Common myeloid progenitor, CD34-positive (primary cell): Measurements from ENCODE around the gene CBX2.
A peak's percentile ranks its signal among the peaks of the same experiment; 100 is the strongest.
"Not testable (repeated sequence)": the region's sequence is repeated elsewhere in the genome, so short reads cannot be mapped to it uniquely, and the experiment has no call there.

Source experiments
- CTCF ChIA-PET: fragments of 350-600 bp; sonication (Branson Sonifier 250); formaldehyde crosslinking; loops from one replicate; lab custom pipeline; 2021; ENCODE audit warnings: antibody characterized with exemption; lab: Charles Lee
- POLR2A ChIA-PET: fragments of 350-600 bp; sonication (Branson Sonifier 250); formaldehyde crosslinking; loops from one replicate; lab custom pipeline; 2021; ENCODE audit warnings: antibody characterized with exemption; lab: Charles Lee
- DNase-seq, 3 donors: peaks; one replicate each; pipeline versions ENCODE4 v3.0.0 to v3.0.0-alpha.2; 2013
- H3K27ac ChIP-seq, 2 experiments: 1 replicate in 1 of 2; 2 replicates in 1 of 2; pipeline ENCODE4 v1.7.0; 2013; ENCODE audit warnings: inconsistent platforms in 2 of 2, low read length in 2 of 2, mild to moderate bottlenecking in 2 of 2, low read depth in 1 of 2, moderate library complexity in 1 of 2; ENCODE audit not compliant: severe bottlenecking in 2 of 2, insufficient read depth in 1 of 2, poor library complexity in 1 of 2
- H3K27me3 ChIP-seq, 5 experiments: replicated peaks in 2 of 5; 1 replicate in 3 of 5; 2 replicates in 2 of 5; pipeline versions ENCODE4 v1.6.1 to v1.7.0; 2013; ENCODE audit warnings: low read length in 4 of 5, mild to moderate bottlenecking in 2 of 5, moderate library complexity in 2 of 5, inconsistent platforms in 1 of 5; ENCODE audit not compliant: insufficient read depth in 5 of 5, control insufficient read depth in 4 of 5
- H3K36me3 ChIP-seq, 4 experiments: 1 replicate in 2 of 4; 2 replicates in 2 of 4; pipeline versions ENCODE4 v1.6.1 to v1.7.0; 2013; ENCODE audit warnings: low read length in 3 of 4, control low read depth in 1 of 4, mild to moderate bottlenecking in 1 of 4; ENCODE audit not compliant: control insufficient read depth in 4 of 4, insufficient read depth in 4 of 4
- H3K4me1 ChIP-seq, 4 experiments: 1 replicate in 3 of 4; 2 replicates in 1 of 4; pipeline versions ENCODE4 v1.6.1 to v1.7.1; 2013; ENCODE audit warnings: low read length in 3 of 4, mild to moderate bottlenecking in 3 of 4, control low read depth in 1 of 4, inconsistent platforms in 1 of 4, moderate library complexity in 1 of 4; ENCODE audit not compliant: control insufficient read depth in 4 of 4, insufficient read depth in 4 of 4; ENCODE audit errors: control extremely low read depth in 1 of 4
- H3K4me3 ChIP-seq, 7 experiments: 1 replicate in 4 of 7; 2 replicates in 3 of 7; pipeline versions ENCODE4 v1.5.1 to v1.7.0; 2013; ENCODE audit warnings: mild to moderate bottlenecking in 7 of 7, low read length in 6 of 7, moderate library complexity in 6 of 7, inconsistent platforms in 2 of 7, low read depth in 2 of 7, control low read depth in 1 of 7; ENCODE audit not compliant: insufficient read depth in 4 of 7, control insufficient read depth in 1 of 7; ENCODE audit errors: extremely low read depth in 1 of 7
- H3K9me3 ChIP-seq, 5 experiments: 1 replicate in 4 of 5; 2 replicates in 1 of 5; pipeline versions ENCODE4 v1.6.1 to v1.7.1; 2013; ENCODE audit warnings: low read length in 4 of 5, mild to moderate bottlenecking in 2 of 5, inconsistent platforms in 1 of 5, low read depth in 1 of 5, moderate library complexity in 1 of 5; ENCODE audit not compliant: control insufficient read depth in 4 of 5, insufficient read depth in 2 of 5; ENCODE audit errors: control extremely low read depth in 1 of 5
- WGBS: methylation state at CpG from one replicate; pipeline ENCODE4 v1.1.5; 2013; ENCODE audit not compliant: insufficient coverage; 5-methylcytosine and 5-hydroxymethylcytosine counted together

Gene CBX2

GRCh38 chr17:79769570-79770506 lies 8.1 kb upstream of the CBX2 start:
- Histone ChIP-seq H3K27me3 (no peaks in the 10 kb centered on the region), H3K36me3 (no peaks in the 10 kb centered on the region), H3K4me1 (peaks cover 0 to 9% (median 5%) of the 10 kb centered on the region in 4 experiments), H3K4me3 (no peak overlapping the region), H3K27ac (no peak overlapping the region), H3K9me3 (no peaks in the 10 kb centered on the region)
- ChIA-PET POLR2A (no interaction called here), CTCF (interaction anchor here (1.0 kb wide), 1 partner anchor 17 kb away, joined by 3 read pairs; no protein-coding TSS in a partner anchor)
- 66% methylated on average over 22 of the region's 28 CpGs for WGBS
- peak in 2 of 3 donors; percentile 33 to 43 for DNase-seq

DNA sequence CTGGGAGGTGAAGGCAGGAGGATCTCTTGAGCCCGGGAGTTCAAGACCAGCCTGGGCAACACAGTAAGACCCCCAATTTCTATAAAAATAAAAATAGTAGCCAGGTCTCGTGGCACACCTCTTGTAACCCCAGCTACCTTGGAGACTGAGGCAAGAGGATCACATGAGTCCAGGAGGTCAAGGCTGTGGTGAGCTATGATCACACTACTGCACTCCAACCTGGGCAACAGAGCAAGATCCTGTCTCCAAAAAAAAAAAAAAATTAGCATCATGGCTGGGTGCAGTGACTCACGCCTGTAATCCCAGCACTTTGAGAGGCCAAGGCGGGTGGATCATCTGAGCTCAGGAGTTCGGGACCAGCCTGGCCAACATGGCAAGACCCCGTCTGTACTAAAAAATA lies 6.7 kb upstream of the CBX2 start:
- no peak overlapping the region for H3K4me3 ChIP-seq
- 98% methylated on average over 4 of the region's 6 CpGs for WGBS
- H3K4me1 ChIP-seq: peaks cover 0 to 15% (median 7%) of the 10 kb centered on the region in 4 experiments
- no peaks in the 10 kb centered on the region for H3K36me3 ChIP-seq
- ChIA-PET CTCF (interaction anchor here (1.1 to 1.4 kb wide), 3 partner anchors 8 to 24 kb away, joined by 3 read pairs; no protein-coding TSS in a partner anchor), POLR2A (no interaction called here)
- no peaks in the 10 kb centered on the region for H3K9me3 ChIP-seq
- H3K27me3 ChIP-seq: no peaks in the 10 kb centered on the region
- DNase-seq: no peak
- H3K27ac ChIP-seq: no peak overlapping the region

GRCh38 chr17:79772726-79773125 lies 5.2 kb upstream of the CBX2 start:
- H3K36me3 ChIP-seq, H3K4me3 ChIP-seq, CTCF ChIA-PET, H3K27me3 ChIP-seq, H3K27ac ChIP-seq, H3K9me3 ChIP-seq, DNase-seq, POLR2A ChIA-PET: not testable (repeated sequence)
- 100% methylated on average over 5 of the region's 9 CpGs for WGBS
- H3K4me1 ChIP-seq: peaks cover 5 to 26% (median 18%) of the 10 kb centered on the region in 4 experiments

DNA sequence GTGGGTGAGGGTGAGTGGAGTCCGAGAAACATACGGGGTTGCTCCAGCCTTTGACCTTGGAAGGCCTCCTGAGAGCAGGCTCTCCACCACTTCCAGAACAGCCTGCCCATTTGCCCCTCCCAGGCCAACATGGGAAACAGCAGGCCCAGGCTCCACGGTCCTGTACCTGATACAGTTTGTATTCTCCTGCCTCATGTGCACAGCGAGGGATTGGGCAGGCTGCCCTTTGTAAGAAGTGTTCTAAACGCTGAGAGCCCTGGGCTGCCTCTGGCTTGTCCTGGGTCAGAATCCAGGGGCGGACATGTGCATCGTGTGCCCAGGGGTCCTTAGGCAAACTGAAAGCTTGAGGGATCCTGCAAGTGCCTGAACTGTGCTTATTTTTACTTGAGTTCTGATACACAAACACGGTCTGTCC lies 3.4 kb upstream of the CBX2 start:
- H3K36me3 ChIP-seq: peaks cover 0 to 3% (median 0%) of the 10 kb centered on the region in 4 experiments
- H3K9me3 ChIP-seq: no peaks in the 10 kb centered on the region
- H3K4me1 ChIP-seq: peaks cover 6 to 33% (median 26%) of the 10 kb centered on the region in 4 experiments
- POLR2A ChIA-PET: no interaction called here
- 99% methylated on average over 8 of the region's 8 CpGs for WGBS
- H3K4me3 ChIP-seq: no peak overlapping the region
- H3K27ac ChIP-seq: no peak overlapping the region
- CTCF ChIA-PET: interaction anchor here (1.0 to 4.1 kb wide), 5 partner anchors 11 to 35 kb away, joined by 3 to 19 read pairs (median 3); no protein-coding TSS in a partner anchor
- no peaks in the 10 kb centered on the region for H3K27me3 ChIP-seq
- DNase-seq: no peak

GRCh38 chr17:79775632-79776031 lies 2.3 kb upstream of the CBX2 start:
- ChIA-PET POLR2A (no interaction called here), CTCF (interaction anchor here (1.1 to 4.1 kb wide), 5 partner anchors 11 to 29 kb away, joined by 3 to 19 read pairs (median 3); no protein-coding TSS in a partner anchor)
- H3K27me3 ChIP-seq: no peaks in the 10 kb centered on the region
- no peak overlapping the region for H3K27ac ChIP-seq
- 100% methylated on average over 1 of the region's 6 CpGs for WGBS
- peaks cover 0 to 8% (median 3%) of the 10 kb centered on the region in 4 experiments for H3K36me3 ChIP-seq
- no peak for DNase-seq
- H3K4me1 ChIP-seq: peaks cover 10 to 37% (median 33%) of the 10 kb centered on the region in 4 experiments
- H3K4me3 ChIP-seq: no peak overlapping the region
- H3K9me3 ChIP-seq: no peaks in the 10 kb centered on the region

DNA sequence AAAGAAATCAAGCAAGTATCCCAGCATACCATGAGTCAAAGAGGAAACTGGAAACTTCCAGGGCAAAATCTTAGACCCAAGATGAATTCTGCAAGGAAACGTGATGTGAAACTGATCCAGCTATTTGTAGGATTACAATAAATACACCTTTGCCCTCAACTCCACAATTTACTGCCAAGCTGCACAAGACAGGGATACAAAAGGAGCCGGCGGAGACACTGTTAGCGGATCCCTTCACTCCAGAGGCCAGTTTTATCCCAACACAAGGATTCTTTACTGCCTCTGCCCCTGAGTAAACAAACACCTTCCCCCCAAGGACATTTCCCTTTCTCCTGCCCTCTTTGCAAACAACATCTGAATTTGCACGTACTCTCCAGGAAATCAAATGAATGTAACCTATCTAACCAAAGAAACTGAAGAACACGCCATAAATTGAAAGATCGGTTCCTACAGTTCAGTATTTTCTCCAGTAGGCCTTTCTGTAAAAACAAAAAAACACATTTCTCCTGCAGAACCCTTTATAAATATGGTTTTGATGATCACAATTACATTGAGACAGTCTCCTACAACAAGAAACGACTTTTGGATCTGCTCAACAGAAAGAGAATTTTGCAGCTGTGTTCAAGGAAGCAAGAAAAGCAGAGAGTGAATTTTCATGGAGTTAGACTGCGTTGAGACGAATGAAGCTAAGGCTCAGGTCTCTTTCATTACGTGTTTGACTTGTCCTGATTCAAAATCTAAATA lies 1.4 kb upstream of the CBX2 start:
- Histone ChIP-seq H3K27me3 (no peaks in the 10 kb centered on the region), H3K36me3 (peaks cover 0 to 8% (median 3%) of the 10 kb centered on the region in 4 experiments), H3K4me1 (peaks cover 10 to 46% (median 43%) of the 10 kb centered on the region in 4 experiments), H3K4me3 (peak overlapping the region in 6 of 7 experiments; percentile 58 to 82 (median 70)), H3K27ac (no peak overlapping the region), H3K9me3 (no peaks in the 10 kb centered on the region)
- CTCF ChIA-PET: interaction anchor here (0.9 to 4.1 kb wide), 6 partner anchors 8 to 216 kb away, joined by 3 to 19 read pairs (median 4); no protein-coding TSS in a partner anchor
- peak in 1 of 3 donors; percentile 33 for DNase-seq
- POLR2A ChIA-PET: interaction anchor here (0.6 kb wide), 1 partner anchor 134 kb away, joined by 3 read pairs; no protein-coding TSS in a partner anchor
- WGBS: 44% methylated on average over 8 of the region's 11 CpGs
